ENCODE results near the gene LRRFIP2. TPM values are rescaled to one million over a fixed set of nuclear protein-coding genes. Genes with fewer than 3 reads are reported as not detected.

Gene LRRFIP2
- total RNA-seq, 1 donor from 2014 or later = 62.4 TPM

DNA sequence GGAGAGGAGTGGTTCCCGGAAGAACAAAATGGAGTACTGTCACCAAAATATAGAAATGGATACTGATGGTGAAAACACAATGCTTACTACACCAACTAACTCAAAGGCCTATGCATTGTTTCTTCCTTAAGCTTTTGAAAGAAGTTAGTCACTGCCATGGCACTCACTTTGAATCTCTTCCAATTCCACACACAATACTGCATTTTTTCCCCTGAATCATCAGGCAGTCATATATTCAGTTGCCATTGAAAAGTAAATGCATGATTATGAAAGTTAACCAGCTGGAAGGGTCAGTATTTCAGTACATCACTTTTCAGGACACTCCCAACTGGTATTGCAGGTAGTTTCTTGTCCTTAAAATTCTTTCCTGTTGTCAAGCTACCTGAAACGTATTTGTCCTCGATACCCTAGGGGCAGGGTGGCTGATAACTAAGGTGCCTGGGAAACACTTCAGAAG, 9.0 kb upstream of the LRRFIP2 start:
- Histone ChIP-seq H3K27ac (ENCODE audit: low read depth, low read length) (peak overlapping the region; percentile 87), H3K36me3 (ENCODE audit: insufficient read depth, low read length) (no peaks in the 10 kb centered on the region), H3K4me3 (ENCODE audit: insufficient read depth, low read depth, low read length) (peak overlapping the region; percentile 34), H3K27me3 (ENCODE audit: insufficient read depth, low read length) (no peaks in the 10 kb centered on the region), H4K20me1 (ENCODE audit: insufficient read depth, low read length) (peaks cover 2% of the 10 kb centered on the region), H3K4me1 (ENCODE audit: insufficient read depth, low read length) (peaks cover 17% of the 10 kb centered on the region), H3K4me2 (ENCODE audit: low read length) (peak overlapping the region; percentile 67), H3K9me3 (ENCODE audit: insufficient read depth, low read depth, low read length) (no peaks in the 10 kb centered on the region), H3K9ac (ENCODE audit: low read length) (peak overlapping the region; percentile 62), H2AFZ (ENCODE audit: low read depth, low read length) (no peak overlapping the region), H3K79me2 (ENCODE audit: insufficient read depth, low read length) (peaks cover 30% of the 10 kb centered on the region)
- Mint-ChIP-seq H3K27me3 (ENCODE audit: low read depth, unreplicated experiment) (no peaks in the 10 kb centered on the region), H3K9me3 (ENCODE audit: unreplicated experiment) (no peaks in the 10 kb centered on the region), H3K36me3 (ENCODE audit: low read depth, unreplicated experiment) (peaks cover 3% of the 10 kb centered on the region), H3K27ac (ENCODE audit: unreplicated experiment) (no peak overlapping the region), H3K4me1 (ENCODE audit: low read depth, unreplicated experiment) (peaks cover 23% of the 10 kb centered on the region), H3K4me3 (ENCODE audit: unreplicated experiment) (no peak overlapping the region)
- TF ChIP-seq, protein P1, sequence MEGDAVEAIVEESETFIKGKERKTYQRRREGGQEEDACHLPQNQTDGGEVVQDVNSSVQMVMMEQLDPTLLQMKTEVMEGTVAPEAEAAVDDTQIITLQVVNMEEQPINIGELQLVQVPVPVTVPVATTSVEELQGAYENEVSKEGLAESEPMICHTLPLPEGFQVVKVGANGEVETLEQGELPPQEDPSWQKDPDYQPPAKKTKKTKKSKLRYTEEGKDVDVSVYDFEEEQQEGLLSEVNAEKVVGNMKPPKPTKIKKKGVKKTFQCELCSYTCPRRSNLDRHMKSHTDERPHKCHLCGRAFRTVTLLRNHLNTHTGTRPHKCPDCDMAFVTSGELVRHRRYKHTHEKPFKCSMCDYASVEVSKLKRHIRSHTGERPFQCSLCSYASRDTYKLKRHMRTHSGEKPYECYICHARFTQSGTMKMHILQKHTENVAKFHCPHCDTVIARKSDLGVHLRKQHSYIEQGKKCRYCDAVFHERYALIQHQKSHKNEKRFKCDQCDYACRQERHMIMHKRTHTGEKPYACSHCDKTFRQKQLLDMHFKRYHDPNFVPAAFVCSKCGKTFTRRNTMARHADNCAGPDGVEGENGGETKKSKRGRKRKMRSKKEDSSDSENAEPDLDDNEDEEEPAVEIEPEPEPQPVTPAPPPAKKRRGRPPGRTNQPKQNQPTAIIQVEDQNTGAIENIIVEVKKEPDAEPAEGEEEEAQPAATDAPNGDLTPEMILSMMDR (IDR thresholded peaks at IDR 0.05; ENCODE audit: insufficient read depth, low read depth, low read length) = no peak
- TF ChIP-seq EZH2 (IDR thresholded peaks at IDR 0.05; ENCODE audit: insufficient read depth, low read length) = no peak
- peak; percentile 96 for DNase-seq (ENCODE audit: low read depth)
- peak; percentile 87 for FAIRE-seq

GRCh38 chr3:37182816-37183215, 8.4 kb upstream of the LRRFIP2 start:
- Histone ChIP-seq H4K20me1 (ENCODE audit: insufficient read depth, low read length) (peaks cover 3% of the 10 kb centered on the region), H3K79me2 (ENCODE audit: insufficient read depth, low read length) (peaks cover 36% of the 10 kb centered on the region), H3K9me3 (ENCODE audit: insufficient read depth, low read depth, low read length) (no peaks in the 10 kb centered on the region), H3K4me2 (ENCODE audit: low read length) (peak overlapping the region; percentile 67), H3K27me3 (ENCODE audit: insufficient read depth, low read length) (no peaks in the 10 kb centered on the region), H3K4me1 (ENCODE audit: insufficient read depth, low read length) (peaks cover 17% of the 10 kb centered on the region), H3K4me3 (ENCODE audit: insufficient read depth, low read depth, low read length) (no peak overlapping the region), H3K36me3 (ENCODE audit: insufficient read depth, low read length) (no peaks in the 10 kb centered on the region), H3K9ac (ENCODE audit: low read length) (peak overlapping the region; percentile 46), H3K27ac (ENCODE audit: low read depth, low read length) (peak overlapping the region; percentile 87), H2AFZ (ENCODE audit: low read depth, low read length) (no peak overlapping the region)
- no peaks in the 10 kb centered on the region for H3K9me3 Mint-ChIP-seq (ENCODE audit: unreplicated experiment)
- no peak overlapping the region for H3K4me3 Mint-ChIP-seq (ENCODE audit: unreplicated experiment)
- no peak for TF ChIP-seq EZH2 (IDR thresholded peaks at IDR 0.05; ENCODE audit: insufficient read depth, low read length)
- TF ChIP-seq, protein P1 (IDR thresholded peaks at IDR 0.05; ENCODE audit: insufficient read depth, low read depth, low read length) = no peak
- H3K36me3 Mint-ChIP-seq (ENCODE audit: low read depth, unreplicated experiment) = peaks cover 3% of the 10 kb centered on the region
- no peaks in the 10 kb centered on the region for H3K27me3 Mint-ChIP-seq (ENCODE audit: low read depth, unreplicated experiment)
- FAIRE-seq = no peak
- H3K27ac Mint-ChIP-seq (ENCODE audit: unreplicated experiment) = no peak overlapping the region
- peaks cover 25% of the 10 kb centered on the region for H3K4me1 Mint-ChIP-seq (ENCODE audit: low read depth, unreplicated experiment)
- DNase-seq (ENCODE audit: low read depth) = no peak

DNA sequence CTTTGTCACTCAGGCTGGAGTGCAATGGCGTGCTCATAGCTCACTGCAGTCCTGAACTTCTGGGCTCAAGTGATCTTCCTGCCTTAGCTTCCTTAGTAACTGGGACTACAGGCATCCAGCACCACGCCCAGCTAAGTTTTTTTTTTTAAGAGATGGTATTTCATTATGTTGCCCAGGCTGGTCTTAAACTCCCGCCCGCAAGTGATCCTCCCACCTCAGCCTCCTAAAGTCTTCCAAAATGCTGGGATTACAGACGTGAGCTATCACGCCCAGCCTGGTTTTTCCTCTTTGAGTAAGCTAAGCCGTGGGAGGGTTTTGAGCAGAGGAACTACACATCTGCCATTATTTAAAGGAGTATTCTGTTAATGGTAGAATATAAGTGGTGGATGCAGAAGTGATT, 7.4 kb upstream of the LRRFIP2 start:
- no peak overlapping the region for H3K4me3 ChIP-seq (ENCODE audit: insufficient read depth, low read depth, low read length)
- peaks cover 3% of the 10 kb centered on the region for H3K36me3 Mint-ChIP-seq (ENCODE audit: low read depth, unreplicated experiment)
- H3K4me1 ChIP-seq (ENCODE audit: insufficient read depth, low read length) = peaks cover 23% of the 10 kb centered on the region
- no peaks in the 10 kb centered on the region for H3K27me3 Mint-ChIP-seq (ENCODE audit: low read depth, unreplicated experiment)
- no peak overlapping the region for H3K27ac Mint-ChIP-seq (ENCODE audit: unreplicated experiment)
- H3K4me3 Mint-ChIP-seq (ENCODE audit: unreplicated experiment) = no peak overlapping the region
- H3K9ac ChIP-seq (ENCODE audit: low read length) = no peak overlapping the region
- DNase-seq (ENCODE audit: low read depth) (no peak), FAIRE-seq (no peak)
- H3K9me3 Mint-ChIP-seq (ENCODE audit: unreplicated experiment) = no peaks in the 10 kb centered on the region
- peaks cover 46% of the 10 kb centered on the region for H3K79me2 ChIP-seq (ENCODE audit: insufficient read depth, low read length)
- no peak overlapping the region for H2AFZ ChIP-seq (ENCODE audit: low read depth, low read length)
- H3K4me1 Mint-ChIP-seq (ENCODE audit: low read depth, unreplicated experiment) = peaks cover 28% of the 10 kb centered on the region
- no peaks in the 10 kb centered on the region for H3K27me3 ChIP-seq (ENCODE audit: insufficient read depth, low read length)
- H3K36me3 ChIP-seq (ENCODE audit: insufficient read depth, low read length) = no peaks in the 10 kb centered on the region
- no peak overlapping the region for H3K4me2 ChIP-seq (ENCODE audit: low read length)
- no peak overlapping the region for H3K27ac ChIP-seq (ENCODE audit: low read depth, low read length)
- no peaks in the 10 kb centered on the region for H3K9me3 ChIP-seq (ENCODE audit: insufficient read depth, low read depth, low read length)
- no peak for TF ChIP-seq EZH2 (IDR thresholded peaks at IDR 0.05; ENCODE audit: insufficient read depth, low read length)
- TF ChIP-seq, protein P1 (IDR thresholded peaks at IDR 0.05; ENCODE audit: insufficient read depth, low read depth, low read length) = no peak
- H4K20me1 ChIP-seq (ENCODE audit: insufficient read depth, low read length) = peaks cover 3% of the 10 kb centered on the region
